Astrocyte of the cerebellum (primary cell): ENCODE measurements around the gene ERICH6.

Source experiments
- DNase-seq: peaks from one replicate; pipeline ENCODE4 v3.0.0-alpha.2; 2011; ENCODE audit warnings: low read depth
- H3K4me3 ChIP-seq: 2 replicates; pipeline ENCODE4 v1.5.1; 2011; ENCODE audit warnings: mild to moderate bottlenecking, low read depth, low read length, moderate library complexity
- CTCF ChIP-seq: IDR thresholded peaks from 2 replicates; pipeline ENCODE4 v1.5.1; 2012; ENCODE audit warnings: low read length, low read depth, moderate library complexity, mild to moderate bottlenecking; ENCODE audit errors: missing control alignments
- in situ Hi-C: cut with HindIII; loops from 2 replicates; pipeline ENCODE4 v1.10.0; 2017; ENCODE audit warnings: low sequenced_read_pairs

The ERICH6 gene

GRCh38 chr3:150741497-150742140 is 37.9 kb upstream of the ERICH6 start:
- no peak for DNase-seq
- in situ Hi-C loops: no loop called here
- no peak for TF ChIP-seq CTCF
- no peak overlapping the region for H3K4me3 ChIP-seq

DNA sequence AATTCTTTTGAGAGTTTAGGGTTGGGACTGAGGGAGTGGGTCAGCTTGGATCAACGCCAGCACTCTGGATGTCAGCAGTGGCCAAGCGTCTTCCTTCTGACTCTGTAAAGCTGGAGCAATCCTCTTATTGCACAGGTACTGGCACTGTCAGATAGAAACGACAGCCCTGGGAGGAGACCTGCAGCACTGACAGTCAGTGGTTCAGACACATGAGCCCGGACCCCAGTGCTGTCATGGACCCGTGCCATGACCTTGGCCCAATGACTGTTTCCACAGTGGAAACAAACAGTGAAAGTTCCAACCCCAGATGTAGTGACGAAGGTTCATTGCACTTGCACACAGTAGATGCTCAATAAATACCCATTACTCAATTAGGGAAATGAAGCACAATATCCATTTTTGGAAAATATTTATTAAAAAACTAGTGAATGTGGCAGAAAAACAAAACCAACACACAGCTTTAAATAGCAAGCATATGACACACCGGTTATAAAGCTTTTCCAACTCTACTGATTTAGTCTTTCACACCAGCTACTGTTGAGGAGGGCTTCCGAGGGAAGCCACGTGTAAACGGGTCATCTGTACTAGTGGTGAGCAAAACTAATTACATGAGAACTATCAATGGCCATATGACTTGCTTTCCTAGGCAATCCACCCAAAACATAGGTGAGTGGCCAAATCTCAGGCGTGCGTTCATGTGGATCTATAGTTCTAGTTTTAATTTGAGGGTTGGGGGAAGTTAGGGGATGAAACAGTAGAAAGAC is 37.2 kb upstream of the ERICH6 start:
- no peak for TF ChIP-seq CTCF
- DNase-seq: no peak
- in situ Hi-C loops: no loop called here
- no peak overlapping the region for H3K4me3 ChIP-seq

DNA sequence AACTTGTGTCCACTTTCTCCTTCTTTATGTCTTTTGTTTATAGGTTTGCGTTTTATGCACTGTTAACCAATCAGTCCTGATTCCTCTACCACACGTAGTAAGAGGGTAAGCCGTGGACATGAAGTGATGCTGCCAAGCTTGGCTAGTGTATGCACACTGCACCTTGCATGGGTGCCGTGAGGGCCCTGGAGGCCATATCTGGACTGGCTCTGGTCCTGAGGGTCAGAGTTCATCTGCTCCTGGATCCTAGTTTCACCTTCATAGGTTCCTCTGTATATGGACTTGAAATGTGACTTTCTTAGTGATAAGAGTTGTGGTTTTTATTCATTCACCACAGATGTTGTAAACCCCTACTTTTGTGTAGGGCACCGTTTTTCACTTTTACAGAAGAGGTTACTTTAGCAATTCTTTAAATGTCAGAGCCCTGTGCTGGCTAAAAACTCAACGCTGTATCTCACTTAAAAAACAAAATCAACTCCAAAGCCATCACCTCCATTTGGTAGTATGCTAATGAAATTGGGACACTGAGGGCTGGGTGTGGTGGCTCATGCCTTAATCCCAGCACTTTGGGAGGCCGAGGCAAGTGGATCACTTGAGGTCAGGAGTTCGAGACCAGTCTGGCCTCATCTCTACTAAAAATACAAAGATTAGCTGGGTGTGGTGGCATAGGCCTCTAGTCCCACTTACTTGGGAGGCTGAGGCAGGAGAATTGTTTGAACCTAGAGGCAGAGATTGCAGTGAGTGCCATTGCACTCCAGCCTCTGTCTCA is 36.3 kb upstream of the ERICH6 start:
- H3K4me3 ChIP-seq: no peak overlapping the region
- DNase-seq: no peak
- no peak for TF ChIP-seq CTCF
- in situ Hi-C loops: no loop called here

- in situ Hi-C loops: no loop called here
- H3K4me3 ChIP-seq: no peak overlapping the region
- TF ChIP-seq CTCF: no peak
- no peak for DNase-seq
These were observed 35.6 kb upstream of the ERICH6 start for GRCh38 chr3:150739200-150739863.

DNA sequence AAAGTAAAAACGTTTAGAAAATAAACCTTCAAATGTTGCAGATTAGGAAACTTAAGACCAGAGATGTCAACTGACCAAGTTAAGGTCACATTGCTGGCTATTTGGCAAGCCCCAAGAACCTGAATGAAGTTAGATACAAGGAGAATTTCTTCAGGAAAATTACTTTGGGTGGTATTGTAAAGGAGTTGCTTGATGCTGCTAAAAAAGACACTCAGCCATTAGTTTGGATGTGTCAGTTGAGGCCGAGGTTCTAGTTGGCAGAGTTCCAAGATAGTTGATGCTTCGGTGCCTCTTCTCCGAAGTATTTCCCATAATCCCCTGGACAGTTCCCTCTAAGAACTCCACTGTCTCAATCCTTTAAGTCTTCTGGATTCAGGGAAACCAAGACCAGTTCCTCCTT is 35.0 kb upstream of the ERICH6 start:
- in situ Hi-C loops: no loop called here
- no peak for DNase-seq
- H3K4me3 ChIP-seq: no peak overlapping the region
- TF ChIP-seq CTCF: no peak
